Neutrophil (primary cell): ENCODE measurements around the gene FAAP100.

Experiments
- H3K27ac ChIP-seq: fragments of 200-600 bp; sonication (generic); 2 replicates; pipeline ENCODE4 v1.5.1; 2016; ENCODE audit warnings: mild to moderate bottlenecking, moderate library complexity
- H3K27me3 ChIP-seq: fragments of 200-600 bp; sonication (generic); 2 replicates; pipeline ENCODE4 v1.6.0; 2016; ENCODE audit warnings: mild to moderate bottlenecking
- H3K36me3 ChIP-seq: fragments of 200-600 bp; sonication (generic); 2 replicates; pipeline ENCODE4 v1.5.1; 2017
- H3K4me1 ChIP-seq, 2 experiments: fragments of 200-600 bp in 1 of 2; sonication (generic) in 1 of 2; 1 replicate in 1 of 2; 2 replicates in 1 of 2; pipeline versions ENCODE4 v1.5.1 to v1.6.1; 2013 to 2016; ENCODE audit warnings: low read depth in 1 of 2, low read length in 1 of 2, mild to moderate bottlenecking in 1 of 2, moderate library complexity in 1 of 2; ENCODE audit not compliant: control insufficient read depth in 1 of 2, insufficient read depth in 1 of 2
- H3K4me3 ChIP-seq, 2 experiments: fragments of 200-600 bp in 1 of 2; sonication (generic) in 1 of 2; 1 replicate in 1 of 2; 2 replicates in 1 of 2; pipeline ENCODE4 v1.5.1; 2013 to 2016; ENCODE audit warnings: low read depth in 1 of 2, low read length in 1 of 2, mild to moderate bottlenecking in 1 of 2, moderate library complexity in 1 of 2
- H3K9me3 ChIP-seq: fragments of 200-600 bp; sonication (generic); 2 replicates; pipeline ENCODE4 v1.5.1; 2016
- CTCF ChIP-seq: fragments of 200-600 bp; sonication (generic); IDR thresholded peaks from 2 replicates; pipeline ENCODE4 v1.5.1; 2016; ENCODE audit warnings: antibody characterized with exemption

The FAAP100 gene

GRCh38 chr17:81575836-81576235, 23.7 kb upstream of the FAAP100 start:
- no peak overlapping the region for H3K27ac ChIP-seq
- peaks cover 18 to 21% of the 10 kb centered on the region in 2 experiments for H3K4me1 ChIP-seq
- H3K27me3 ChIP-seq: no peaks in the 10 kb centered on the region
- no peaks in the 10 kb centered on the region for H3K9me3 ChIP-seq
- no peak for TF ChIP-seq CTCF
- no peak overlapping the region for H3K4me3 ChIP-seq
- H3K36me3 ChIP-seq: peaks cover 67% of the 10 kb centered on the region

GRCh38 chr17:81574643-81574956, 22.4 kb upstream of the FAAP100 start:
- H3K4me3 ChIP-seq: no peak overlapping the region
- H3K9me3 ChIP-seq: no peaks in the 10 kb centered on the region
- peaks cover 18 to 21% of the 10 kb centered on the region in 2 experiments for H3K4me1 ChIP-seq
- TF ChIP-seq CTCF: no peak
- H3K27ac ChIP-seq: no peak overlapping the region
- H3K27me3 ChIP-seq: no peaks in the 10 kb centered on the region
- H3K36me3 ChIP-seq: peaks cover 67% of the 10 kb centered on the region

- no peak overlapping the region for H3K27ac ChIP-seq
- peaks cover 18 to 21% of the 10 kb centered on the region in 2 experiments for H3K4me1 ChIP-seq
- no peaks in the 10 kb centered on the region for H3K27me3 ChIP-seq
- peaks cover 67% of the 10 kb centered on the region for H3K36me3 ChIP-seq
- no peaks in the 10 kb centered on the region for H3K9me3 ChIP-seq
- TF ChIP-seq CTCF: no peak
- H3K4me3 ChIP-seq: no peak overlapping the region
Measured at GRCh38 chr17:81573794-81574642, 21.9 kb upstream of the FAAP100 start.

GRCh38 chr17:81572563-81573168, 20.5 kb upstream of the FAAP100 start:
- Histone ChIP-seq H3K4me1 (peaks cover 10 to 11% of the 10 kb centered on the region in 2 experiments), H3K4me3 (no peak overlapping the region), H3K27me3 (no peaks in the 10 kb centered on the region), H3K9me3 (no peaks in the 10 kb centered on the region), H3K27ac (no peak overlapping the region), H3K36me3 (peaks cover 79% of the 10 kb centered on the region)
- TF ChIP-seq CTCF: no peak

GRCh38 chr17:81570964-81571363, 18.8 kb upstream of the FAAP100 start:
- Histone ChIP-seq H3K4me1 (no peaks in the 10 kb centered on the region), H3K27me3 (no peaks in the 10 kb centered on the region), H3K4me3 (no peak overlapping the region), H3K36me3 (peaks cover 93% of the 10 kb centered on the region), H3K9me3 (no peaks in the 10 kb centered on the region), H3K27ac (no peak overlapping the region)
- no peak for TF ChIP-seq CTCF
